Muscle of back (tissue), 13 donors: ENCODE results near the gene KCTD14. TPM values are rescaled to one million over a fixed set of nuclear protein-coding genes. Genes with fewer than 3 reads are reported as not detected.
"Not testable (repeated sequence)": the region's sequence is repeated elsewhere in the genome, so short reads cannot be mapped to it uniquely, and the experiment has no call there.

Experiments
- DNase-seq, 3 donors: peaks; one replicate each; pipeline versions ENCODE4 v3.0.0 to v3.0.0-alpha.2; 2013
- long read RNA-seq, 9 donors: transcript quantifications; one replicate each; lab custom pipeline, GENCODE V29; 2026
- polyA plus RNA-seq, 10 donors: library from polyadenylated mRNA; unstranded; fragments of 120-200 nt; gene quantifications; one replicate each; pipeline ENCODE4 v1.2.1, GENCODE V29; 2013; ENCODE audit not compliant: insufficient read length in 10 of 10

KCTD14 gene
- polyA plus RNA-seq: 1 to 10 TPM in 8 of 10 donors, under 1 TPM in 2; 0.66 to 1.8 (median 1.4) TPM
- long read RNA-seq, donor 1: 0 reads
- long read RNA-seq, donor 2: 0 reads
- long read RNA-seq, donor 3: 0 reads
- long read RNA-seq, donor 4: 0 reads
- long read RNA-seq, donor 5: 0 reads
- long read RNA-seq, donor 6: 0 reads
- long read RNA-seq, donor 7: 0 reads
- long read RNA-seq, donor 8: 0 reads
- long read RNA-seq, donor 9: 0 reads

- DNase-seq: peak in 1 of 3 donors; percentile 70
These were observed at the start of gene KCTD14 for GRCh38 chr11:78022397-78023396. KCTD14 (minus strand) TSS chr11:78023276; CDS start chr11:78023249, 27 bp downstream.

GRCh38 chr11:78072455-78072854 lies 49.4 kb upstream of the KCTD14 start:
- DNase-seq: no peak

- no peak for DNase-seq
These were observed 48.6 kb upstream of the KCTD14 start for GRCh38 chr11:78071717-78072116.

DNA sequence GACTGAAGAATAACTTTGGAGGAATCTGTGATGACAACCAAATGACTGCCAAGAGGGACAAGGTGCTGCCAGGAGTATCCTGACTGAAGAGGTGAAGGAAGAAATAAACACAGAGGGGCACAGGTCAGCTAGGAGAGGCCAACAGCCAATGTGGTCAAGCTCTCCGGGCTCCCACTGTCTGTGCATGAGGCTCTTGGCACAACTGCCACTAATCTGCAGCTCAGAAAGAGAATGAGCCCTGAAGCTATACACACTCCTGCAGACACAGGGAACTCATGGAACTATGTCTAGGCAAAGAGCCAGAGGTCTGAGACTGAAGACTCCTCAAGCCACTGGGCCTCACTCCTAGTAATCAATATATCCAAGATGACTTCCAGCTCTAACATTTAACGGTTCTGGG lies 47.5 kb upstream of the KCTD14 start:
- DNase-seq: no peak

- no peak for DNase-seq
These were observed 46.4 kb upstream of the KCTD14 start for GRCh38 chr11:78069465-78069864.

DNA sequence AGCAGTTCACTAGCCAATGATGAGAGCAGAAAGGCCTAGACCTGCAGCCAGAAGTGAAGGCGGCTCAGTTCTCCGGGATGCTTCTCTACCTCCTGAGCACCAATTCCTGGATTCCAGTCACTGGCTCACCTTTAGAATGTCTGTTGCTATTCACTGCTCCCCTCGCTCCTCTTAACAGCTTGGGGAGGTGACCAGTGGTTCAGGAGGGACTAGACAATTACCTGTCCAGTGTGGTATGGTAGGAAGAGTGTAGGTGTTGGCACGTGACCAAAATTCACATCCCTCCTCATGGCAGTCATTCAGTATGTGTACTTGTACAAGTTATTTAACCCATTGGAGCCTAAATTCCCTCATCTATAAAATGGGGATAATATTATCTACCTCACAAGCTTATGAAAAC lies 44.6 kb upstream of the KCTD14 start:
- DNase-seq: no peak

DNA sequence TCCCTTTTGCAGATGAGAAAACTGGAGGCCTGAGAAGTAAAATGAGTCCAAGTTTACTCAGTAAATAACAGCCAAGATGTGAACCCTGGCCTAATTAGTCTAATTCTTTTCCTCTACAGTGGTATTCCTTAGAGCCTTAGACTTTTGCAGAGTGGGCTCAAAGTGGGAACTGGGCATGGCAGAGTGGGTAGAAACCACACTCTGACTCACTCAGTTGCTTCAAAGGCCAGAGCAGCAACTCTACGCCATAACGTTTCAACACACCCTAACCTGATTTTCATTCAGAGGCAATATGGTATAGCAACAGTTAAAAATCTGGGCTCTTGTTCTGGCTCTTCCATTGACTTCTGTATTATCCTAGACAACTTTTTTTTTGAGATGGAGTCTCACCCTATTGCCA lies 43.4 kb upstream of the KCTD14 start:
- DNase-seq: no peak

DNA sequence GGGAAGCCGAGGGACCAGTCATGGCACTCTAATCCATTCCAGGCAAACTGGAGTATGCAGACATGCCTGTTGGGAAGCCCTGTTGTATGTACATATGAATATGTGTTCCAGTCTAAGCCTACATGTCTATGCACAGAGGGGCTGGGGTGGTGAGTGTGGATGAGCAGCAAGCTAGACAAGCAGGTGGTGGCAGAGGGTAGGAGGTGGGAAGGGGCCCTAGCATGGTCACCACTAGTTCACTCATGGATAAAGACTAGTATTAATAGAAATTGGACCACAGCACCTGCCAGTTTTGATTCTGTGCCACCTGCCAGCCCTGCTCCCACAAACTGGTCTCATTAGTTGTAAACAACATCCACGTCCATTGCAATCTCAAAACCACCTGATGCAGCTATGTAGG lies 42.1 kb upstream of the KCTD14 start:
- DNase-seq: no peak

DNA sequence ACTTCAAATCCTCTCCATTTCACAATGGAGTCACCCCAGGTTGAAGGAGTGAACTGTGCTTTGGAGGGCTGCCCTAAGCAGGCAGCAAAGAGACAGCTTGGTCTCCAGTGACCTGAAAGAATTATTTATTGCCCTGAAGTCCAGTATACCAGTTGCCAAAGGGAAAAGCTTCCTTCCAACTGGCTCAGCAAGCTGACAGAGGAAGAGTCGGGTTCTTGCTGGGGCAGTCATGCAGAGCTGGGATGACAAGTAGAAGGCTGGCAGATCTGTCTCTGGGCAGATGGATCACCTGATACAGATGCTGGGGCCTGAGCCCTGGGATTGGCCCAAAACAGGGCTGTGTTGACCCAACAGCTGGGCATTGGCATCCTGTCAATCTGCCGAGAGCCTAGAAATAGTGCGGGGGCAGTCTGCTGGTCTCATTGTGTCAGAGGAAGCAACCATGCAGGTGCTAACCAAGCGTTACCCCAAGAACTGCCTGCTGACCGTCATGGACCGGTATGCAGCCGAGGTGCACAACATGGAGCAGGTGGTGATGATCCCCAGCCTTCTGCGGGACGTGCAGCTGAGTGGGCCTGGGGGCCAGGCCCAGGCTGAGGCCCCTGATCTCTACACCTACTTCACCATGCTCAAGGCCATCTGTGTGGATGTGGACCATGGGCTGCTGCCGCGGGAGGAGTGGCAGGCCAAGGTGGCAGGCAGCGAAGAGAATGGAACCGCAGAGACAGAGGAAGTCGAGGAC lies 40.5 kb upstream of the KCTD14 start, which contains the start of gene THRSP:
THRSP (plus strand) TSS at position 422 of the 742 bp plus-strand sequence; CDS start at position 443, 21 bp downstream.
- DNase-seq: no peak

DNA sequence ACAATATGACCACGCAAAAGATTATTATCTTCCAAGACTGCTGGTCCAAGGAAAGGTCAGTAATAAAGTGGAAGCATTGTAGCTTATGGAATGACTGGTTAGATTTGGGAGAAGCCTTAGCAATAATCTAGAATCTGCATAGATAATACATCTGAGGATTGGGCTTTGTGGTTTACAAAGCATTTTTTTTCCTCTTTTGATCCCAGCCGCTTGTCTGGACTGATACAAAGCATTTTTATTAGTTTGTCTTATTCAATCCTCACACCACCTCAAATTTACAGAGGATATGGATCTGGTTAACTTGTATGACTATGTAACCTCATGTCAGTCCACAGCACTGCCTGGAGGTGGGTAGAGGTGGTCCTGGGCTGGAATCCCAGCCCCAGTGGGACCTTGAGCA lies 39.6 kb upstream of the KCTD14 start:
- DNase-seq: no peak

GRCh38 chr11:78061921-78062311 lies 38.8 kb upstream of the KCTD14 start:
- DNase-seq: no peak

- DNase-seq: no peak
These were observed 38.2 kb upstream of the KCTD14 start for GRCh38 chr11:78061088-78061920.

DNA sequence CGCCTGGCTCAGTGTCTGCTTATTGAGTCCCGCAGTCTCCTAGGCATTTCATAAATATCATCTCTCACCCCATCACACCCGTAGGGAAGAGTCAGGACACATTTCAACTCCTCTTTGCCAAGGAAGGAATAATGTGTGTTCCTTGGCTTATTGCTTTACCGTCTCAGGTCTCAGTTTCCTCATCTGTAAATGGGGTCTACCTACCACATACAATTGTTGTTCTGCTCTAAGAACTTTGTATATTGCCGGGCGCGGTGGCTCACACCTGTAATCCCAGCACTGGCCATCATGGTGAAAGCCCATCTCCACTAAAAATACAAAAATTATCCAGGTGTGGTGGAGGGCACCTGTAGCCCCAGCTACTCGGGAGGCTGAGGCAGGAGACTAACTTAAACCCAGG lies 37.5 kb upstream of the KCTD14 start:
- DNase-seq: no peak

DNA sequence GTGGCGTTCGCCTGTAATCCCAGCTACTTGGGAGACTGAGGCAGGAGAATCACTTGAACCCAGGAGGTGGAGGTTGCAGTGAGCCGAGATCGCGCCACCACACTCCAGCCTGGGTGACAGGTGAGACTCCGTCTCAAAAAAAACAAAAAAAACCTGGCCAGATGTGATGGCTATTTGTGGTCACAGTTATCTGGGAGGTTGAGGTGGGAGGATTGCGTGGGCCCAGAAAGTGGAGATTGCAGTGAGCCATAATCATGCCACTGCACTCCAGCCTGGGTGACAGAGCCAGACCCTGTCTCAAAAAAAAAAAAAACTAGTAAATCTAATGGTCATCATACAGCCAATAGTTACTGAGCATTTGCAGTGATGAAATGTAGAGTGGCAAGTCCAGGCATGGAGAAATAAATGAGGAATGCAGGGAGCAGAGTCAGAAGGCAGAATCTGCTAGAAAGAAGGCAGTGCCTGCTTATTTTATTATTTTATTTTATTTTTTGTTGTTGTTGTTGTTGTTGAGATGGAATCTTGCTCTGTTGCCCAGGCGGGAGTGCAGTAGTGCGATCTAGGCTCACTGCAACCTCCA lies 36.8 kb upstream of the KCTD14 start:
- DNase-seq: not testable (repeated sequence)

GRCh38 chr11:78057462-78058055 lies 34.5 kb upstream of the KCTD14 start:
- DNase-seq: no peak

- no peak for DNase-seq
These were observed 33.0 kb upstream of the KCTD14 start for GRCh38 chr11:78056093-78056492.

DNA sequence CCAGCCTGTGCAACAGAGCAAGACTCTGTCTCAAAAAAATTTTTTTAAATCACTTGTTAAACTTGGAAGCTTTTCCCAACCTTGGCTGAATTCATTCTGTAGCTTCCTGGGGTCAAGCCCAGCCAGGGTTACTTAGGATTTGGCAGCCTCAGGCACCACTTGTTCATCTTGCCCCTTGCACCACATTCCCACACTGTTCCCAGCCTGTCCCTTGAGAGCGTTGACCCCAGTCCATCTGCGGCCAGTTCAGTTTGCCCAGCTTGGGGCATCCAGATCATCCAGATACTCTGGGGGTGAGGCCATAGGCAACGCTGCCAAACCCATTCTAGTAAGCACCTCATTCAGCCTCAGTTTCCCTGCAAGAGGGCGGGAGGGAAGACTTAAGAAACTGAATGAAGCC lies 31.9 kb upstream of the KCTD14 start:
- no peak for DNase-seq

GRCh38 chr11:78050964-78051831 lies 28.1 kb upstream of the KCTD14 start:
- no peak for DNase-seq

DNA sequence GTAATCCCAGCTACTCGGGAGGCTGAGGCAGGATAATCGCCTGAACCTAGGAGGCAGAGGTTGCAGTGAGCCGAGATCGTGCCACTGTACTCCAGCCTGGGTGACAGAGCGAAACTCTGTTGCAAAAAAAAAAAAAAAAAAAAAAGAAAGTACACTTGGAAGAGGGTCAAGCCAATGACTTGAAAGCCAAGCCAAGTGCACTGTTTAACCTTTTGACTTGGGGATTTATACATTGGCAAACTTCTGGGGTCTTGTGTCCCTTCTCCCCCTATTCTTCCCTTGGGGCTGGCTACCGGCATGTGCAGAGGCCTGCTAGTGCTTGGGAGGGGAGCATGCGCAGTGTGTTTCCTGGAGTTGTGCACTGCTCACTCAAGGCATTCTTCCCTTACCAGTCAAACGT lies 26.3 kb upstream of the KCTD14 start:
- DNase-seq: no peak
